ENCODE data around the gene PDE7B. TPM values are rescaled to one million over a fixed set of nuclear protein-coding genes. Genes with fewer than 3 reads are reported as not detected.

PDE7B gene
- total RNA-seq, 1 donor from 2014 or later: 5.1 TPM

GRCh38 chr6:135983718-135984343, 132.3 kb downstream of the PDE7B start:
- no peak for DNase-seq (ENCODE audit: extremely low spot score, unreplicated experiment)
- Mint-ChIP-seq H3K36me3 (no peaks in the 10 kb centered on the region), H3K27me3 (no peaks in the 10 kb centered on the region), H3K4me1 (ENCODE audit: unreplicated experiment) (no peaks in the 10 kb centered on the region), H3K27ac (no peak overlapping the region), H3K9me3 (no peaks in the 10 kb centered on the region), H3K4me3 (no peak overlapping the region)
- no peak for TF ChIP-seq CTCF (conservative IDR thresholded peaks at IDR 0.05)

- H3K27ac Mint-ChIP-seq: no peak overlapping the region
- no peaks in the 10 kb centered on the region for H3K4me1 Mint-ChIP-seq (ENCODE audit: unreplicated experiment)
- no peak overlapping the region for H3K4me3 Mint-ChIP-seq
- no peaks in the 10 kb centered on the region for H3K27me3 Mint-ChIP-seq
- peaks cover 1% of the 10 kb centered on the region for H3K9me3 Mint-ChIP-seq
- TF ChIP-seq CTCF (conservative IDR thresholded peaks at IDR 0.05): no peak
- DNase-seq (ENCODE audit: extremely low spot score, unreplicated experiment): no peak
- H3K36me3 Mint-ChIP-seq: no peaks in the 10 kb centered on the region
Observed at GRCh38 chr6:135985471-135985870, 134.0 kb downstream of the PDE7B start.

- no peak for TF ChIP-seq CTCF (conservative IDR thresholded peaks at IDR 0.05)
- Mint-ChIP-seq H3K4me1 (ENCODE audit: unreplicated experiment) (no peaks in the 10 kb centered on the region), H3K27me3 (no peaks in the 10 kb centered on the region), H3K27ac (peak overlapping the region; percentile 40), H3K9me3 (peaks cover 4% of the 10 kb centered on the region), H3K4me3 (no peak overlapping the region), H3K36me3 (no peaks in the 10 kb centered on the region)
- no peak for DNase-seq (ENCODE audit: extremely low spot score, unreplicated experiment)
Observed at GRCh38 chr6:135987226-135987625, 135.7 kb downstream of the PDE7B start.

GRCh38 chr6:135990439-135990838, 138.9 kb downstream of the PDE7B start:
- Mint-ChIP-seq H3K4me3 (no peak overlapping the region), H3K27me3 (no peaks in the 10 kb centered on the region), H3K27ac (peak overlapping the region; percentile 68), H3K9me3 (peaks cover 4% of the 10 kb centered on the region), H3K36me3 (no peaks in the 10 kb centered on the region), H3K4me1 (ENCODE audit: unreplicated experiment) (no peaks in the 10 kb centered on the region)
- no peak for DNase-seq (ENCODE audit: extremely low spot score, unreplicated experiment)
- TF ChIP-seq CTCF (conservative IDR thresholded peaks at IDR 0.05): no peak

GRCh38 chr6:135990855-135991464, 139.5 kb downstream of the PDE7B start:
- peaks cover 4% of the 10 kb centered on the region for H3K9me3 Mint-ChIP-seq
- no peaks in the 10 kb centered on the region for H3K4me1 Mint-ChIP-seq (ENCODE audit: unreplicated experiment)
- H3K4me3 Mint-ChIP-seq: no peak overlapping the region
- TF ChIP-seq CTCF (conservative IDR thresholded peaks at IDR 0.05): no peak
- no peaks in the 10 kb centered on the region for H3K36me3 Mint-ChIP-seq
- no peaks in the 10 kb centered on the region for H3K27me3 Mint-ChIP-seq
- peak overlapping the region; percentile 68 for H3K27ac Mint-ChIP-seq
- DNase-seq (ENCODE audit: extremely low spot score, unreplicated experiment): no peak
